Omental fat pad (tissue), 4 donors: ENCODE data around the gene ATG5. TPM values are rescaled to one million over a fixed set of nuclear protein-coding genes. Genes with fewer than 3 reads are reported as not detected.

Source experiments
- ATAC-seq: fragments of 150-250 bp; one replicate; pipeline ENCODE4 v1.9.1; 2016; ENCODE audit warnings: mild to moderate bottlenecking, moderate library complexity; ENCODE audit not compliant: low FRiP score
- DNase-seq: peaks from one replicate; pipeline ENCODE4 v3.0.0-alpha.2; 2019; ENCODE audit warnings: low spot score
- total RNA-seq, 4 donors: library from RNA; depleted of rRNA; stranded (reverse); fragments of >200 nt; gene quantifications; one replicate each; pipeline ENCODE4 v1.1.0, GENCODE V29; 2016
- TF ChIP-seq, protein P1 (sequence below), 3 donors: fragments of 450-650 bp; IDR thresholded peaks; one replicate each; pipeline ENCODE4 v1.5.1; 2016 to 2017; ENCODE audit warnings: antibody characterized with exemption in 3 of 3, mild to moderate bottlenecking in 3 of 3, moderate library complexity in 2 of 3

ATG5 gene
- total RNA-seq, 4 donors from 2014 or later = 27.8 to 40.0 (median 31.8) TPM

- no peak for ATAC-seq
- TF ChIP-seq, protein P1, sequence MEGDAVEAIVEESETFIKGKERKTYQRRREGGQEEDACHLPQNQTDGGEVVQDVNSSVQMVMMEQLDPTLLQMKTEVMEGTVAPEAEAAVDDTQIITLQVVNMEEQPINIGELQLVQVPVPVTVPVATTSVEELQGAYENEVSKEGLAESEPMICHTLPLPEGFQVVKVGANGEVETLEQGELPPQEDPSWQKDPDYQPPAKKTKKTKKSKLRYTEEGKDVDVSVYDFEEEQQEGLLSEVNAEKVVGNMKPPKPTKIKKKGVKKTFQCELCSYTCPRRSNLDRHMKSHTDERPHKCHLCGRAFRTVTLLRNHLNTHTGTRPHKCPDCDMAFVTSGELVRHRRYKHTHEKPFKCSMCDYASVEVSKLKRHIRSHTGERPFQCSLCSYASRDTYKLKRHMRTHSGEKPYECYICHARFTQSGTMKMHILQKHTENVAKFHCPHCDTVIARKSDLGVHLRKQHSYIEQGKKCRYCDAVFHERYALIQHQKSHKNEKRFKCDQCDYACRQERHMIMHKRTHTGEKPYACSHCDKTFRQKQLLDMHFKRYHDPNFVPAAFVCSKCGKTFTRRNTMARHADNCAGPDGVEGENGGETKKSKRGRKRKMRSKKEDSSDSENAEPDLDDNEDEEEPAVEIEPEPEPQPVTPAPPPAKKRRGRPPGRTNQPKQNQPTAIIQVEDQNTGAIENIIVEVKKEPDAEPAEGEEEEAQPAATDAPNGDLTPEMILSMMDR (IDR thresholded peaks at IDR 0.05) = no peak
- DNase-seq = no peak
Measured at GRCh38 chr6:106293116-106293515, 32.4 kb downstream of the ATG5 start.

GRCh38 chr6:106290954-106291353 is 34.6 kb downstream of the ATG5 start:
- ATAC-seq (no peak), DNase-seq (no peak)
- TF ChIP-seq, protein P1 (IDR thresholded peaks at IDR 0.05) = no peak

- TF ChIP-seq, protein P1 (IDR thresholded peaks at IDR 0.05) = no peak
- ATAC-seq (no peak), DNase-seq (no peak)
Measured at GRCh38 chr6:106290032-106290431, 35.5 kb downstream of the ATG5 start.

GRCh38 chr6:106287215-106287614 is 38.3 kb downstream of the ATG5 start:
- TF ChIP-seq, protein P1 (IDR thresholded peaks at IDR 0.05) = no peak
- DNase-seq (no peak), ATAC-seq (no peak)

GRCh38 chr6:106286746-106287145 is 38.8 kb downstream of the ATG5 start:
- DNase-seq (no peak), ATAC-seq (no peak)
- TF ChIP-seq, protein P1 (IDR thresholded peaks at IDR 0.05) = no peak

DNA sequence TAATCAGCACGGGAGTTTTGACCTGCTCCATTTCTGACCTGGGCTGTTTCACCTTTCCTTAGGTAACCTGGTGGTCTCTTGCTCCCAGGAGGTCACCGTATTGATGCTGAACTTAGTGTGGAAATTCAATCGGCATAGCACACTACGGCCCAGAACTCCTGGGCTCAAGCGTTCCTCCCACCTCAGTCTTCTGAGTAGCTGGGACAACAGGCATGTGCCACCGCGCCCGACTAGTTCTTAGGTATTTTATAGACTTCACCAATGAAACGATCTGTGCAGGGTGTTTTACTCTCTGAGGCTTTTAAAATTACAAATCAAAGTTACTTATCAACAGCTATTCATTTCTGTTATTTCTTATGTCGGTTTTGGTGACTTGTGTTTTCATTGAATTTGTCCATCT is 42.1 kb downstream of the ATG5 start:
- DNase-seq (no peak), ATAC-seq (no peak)
- TF ChIP-seq, protein P1 (IDR thresholded peaks at IDR 0.05) = no peak

DNA sequence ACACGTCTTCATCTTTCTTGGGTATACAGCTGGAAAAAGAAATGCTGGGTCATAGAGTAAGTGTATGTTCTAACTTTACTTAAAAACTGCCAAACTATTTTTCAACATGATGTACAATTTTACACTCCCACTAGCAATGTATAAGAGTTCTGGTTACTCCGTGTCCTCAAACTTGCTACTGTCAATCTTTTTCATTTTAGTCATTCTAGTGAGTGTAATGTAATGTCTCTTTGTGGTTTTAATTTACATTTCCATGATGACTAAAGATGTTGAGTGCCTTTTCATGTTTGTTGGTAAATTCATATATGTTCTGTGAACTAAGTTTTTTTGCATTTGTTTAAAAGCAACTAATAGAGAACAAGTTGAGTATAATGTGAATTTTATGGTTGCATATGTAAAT is 43.9 kb downstream of the ATG5 start:
- DNase-seq (no peak), ATAC-seq (no peak)
- TF ChIP-seq, protein P1 (IDR thresholded peaks at IDR 0.05) = no peak
